HepG2 (cell line): ENCODE results near the gene UTRN. TPM values are rescaled to one million over a fixed set of nuclear protein-coding genes. Genes with fewer than 3 reads are reported as not detected.

Experiments
- CBX2 ChIP-seq, 2 experiments: fragments of 200-600 bp in 1 of 2; sonication (generic); formaldehyde crosslinking in 1 of 2; IDR thresholded peaks; 2 replicates each; pipeline versions ENCODE4 v1.7.0 to v1.8.1; 2018 to 2022; ENCODE audit warnings: low read depth in 2 of 2, low read length in 1 of 2, mild to moderate bottlenecking in 1 of 2, missing genetic modification reagents in 1 of 2
- GATA4 ChIP-seq: sonication (generic); IDR thresholded peaks from 2 replicates; pipeline ENCODE4 v1.6.1; 2016; ENCODE audit warnings: antibody characterized with exemption, low read depth, borderline replicate concordance
- HDAC2 ChIP-seq: sonication (generic); formaldehyde crosslinking; IDR thresholded peaks from 2 replicates; pipeline ENCODE4 v1.4.0; 2020; ENCODE audit warnings: missing genetic modification reagents
- HINFP ChIP-seq: sonication (generic); formaldehyde crosslinking; IDR thresholded peaks from 2 replicates; pipeline ENCODE4 v1.4.0; 2020; ENCODE audit warnings: low read depth, mild to moderate bottlenecking, missing genetic modification reagents
- KDM4B ChIP-seq: sonication (generic); formaldehyde crosslinking; IDR thresholded peaks from 2 replicates; pipeline ENCODE4 v1.4.0; 2020; ENCODE audit warnings: missing genetic modification reagents
- KLF6 ChIP-seq: IDR thresholded peaks from 2 replicates; pipeline ENCODE4 v1.8.0; 2016; ENCODE audit warnings: missing biosample characterization, missing genetic modification reagents
- MAFG ChIP-seq: sonication (generic); formaldehyde crosslinking; IDR thresholded peaks from 2 replicates; pipeline ENCODE4 v1.5.1; 2020; ENCODE audit warnings: mild to moderate bottlenecking, missing genetic modification reagents
- MTERF4 ChIP-seq: sonication (generic); formaldehyde crosslinking; IDR thresholded peaks from 2 replicates; pipeline ENCODE4 v1.8.0; 2023; ENCODE audit warnings: mild to moderate bottlenecking, missing genetic modification reagents
- SATB2 ChIP-seq: sonication (generic); formaldehyde crosslinking; IDR thresholded peaks from 2 replicates; pipeline ENCODE4 v1.5.0; 2020; ENCODE audit warnings: missing genetic modification reagents
- SMC3 ChIP-seq: IDR thresholded peaks from 2 replicates; pipeline ENCODE4 v1.6.1; 2011; ENCODE audit warnings: low read length, improper control_type of control experiment
- SP2 ChIP-seq: sonication (generic); formaldehyde crosslinking; IDR thresholded peaks from 2 replicates; pipeline ENCODE4 v1.5.1; 2020; ENCODE audit warnings: mild to moderate bottlenecking, missing genetic modification reagents
- SPEN ChIP-seq: sonication (generic); formaldehyde crosslinking; IDR thresholded peaks from 2 replicates; pipeline ENCODE4 v1.5.1; 2020; ENCODE audit warnings: low read depth, mild to moderate bottlenecking, missing genetic modification reagents
- TFE3 ChIP-seq: IDR thresholded peaks from 2 replicates; pipeline ENCODE4 v1.6.1; 2016
- ZNF20 ChIP-seq: sonication (generic); formaldehyde crosslinking; IDR thresholded peaks from 2 replicates; pipeline ENCODE4 v1.4.0; 2020; ENCODE audit warnings: mild to moderate bottlenecking, moderate library complexity, missing genetic modification reagents
- ZNF251 ChIP-seq: sonication (generic); formaldehyde crosslinking; IDR thresholded peaks from 2 replicates; pipeline ENCODE4 v1.9.0; 2021; ENCODE audit warnings: mild to moderate bottlenecking, missing genetic modification reagents
- ZNF496 ChIP-seq: sonication (generic); formaldehyde crosslinking; IDR thresholded peaks from 2 replicates; pipeline ENCODE4 v1.8.1; 2023; ENCODE audit warnings: mild to moderate bottlenecking, moderate library complexity, missing genetic modification reagents; ENCODE audit not compliant: insufficient replicate concordance
- ZNF639 ChIP-seq: conservative IDR thresholded peaks from 2 replicates; pipeline ENCODE4 v1.6.1; 2018; ENCODE audit warnings: missing genetic modification reagents
- polyA plus RNA-seq, 8 experiments: library from polyadenylated mRNA; depleted of rRNA in 3 of 8; stranded (reverse) in 7 of 8; unstranded in 1 of 8; fragments of >200 nt; fragmentation: Illumina TruSeq in 4 of 8; extraction: Trizol in 4 of 8; gene quantifications; 2 replicates each; pipeline versions ENCODE4 v1.2.1 to v1.2.3, GENCODE V29; 2011 to 2016; ENCODE audit warnings: low read depth in 4 of 8, missing spikeins in 1 of 8, mixed read lengths in 1 of 8; ENCODE audit not compliant: insufficient read depth in 1 of 8
- total RNA-seq, 5 experiments: library from RNA; depleted of rRNA; stranded (reverse); fragments of >200 nt; fragmentation: Illumina TruSeq; extraction: Trizol; gene quantifications; 2 replicates each; pipeline ENCODE4 v1.2.3, GENCODE V29; 2016; ENCODE audit warnings: low read depth in 1 of 5
- TF ChIP-seq, protein P1 (sequence below): sonication (generic); formaldehyde crosslinking; IDR thresholded peaks from 2 replicates; pipeline ENCODE4 v1.4.0; 2020; ENCODE audit warnings: missing genetic modification reagents
- TF ChIP-seq, protein P2 (sequence below): sonication (generic); formaldehyde crosslinking; IDR thresholded peaks from 2 replicates; pipeline ENCODE4 v1.4.0; 2020; ENCODE audit warnings: missing genetic modification reagents, borderline replicate concordance
- TF ChIP-seq, protein P3 (sequence below): sonication (generic); formaldehyde crosslinking; IDR thresholded peaks from 2 replicates; pipeline ENCODE4 v1.8.0; 2022; ENCODE audit warnings: mild to moderate bottlenecking, missing genetic modification reagents, moderate library complexity

The UTRN gene
- total and polyA plus RNA-seq, 2 of the 13 experiments (the other 11 are each of a cell fraction or from before 2014, with no cell fraction given): 102 to 116 TPM

GRCh38 chr6:144311361-144311760, 26.2 kb downstream of the UTRN start (continued):
- TF ChIP-seq MAFG (CRISPR knock-in tag) (no peak), SP2 (CRISPR knock-in tag) (no peak), ZNF496 (no peak), SMC3 (no peak), ZNF639 (CRISPR knock-in tag) (no peak), SPEN (no peak), ZNF251 (CRISPR knock-in tag) (no peak), HINFP (no peak), MTERF4 (CRISPR knock-in tag) (no peak), KDM4B (CRISPR knock-in tag) (no peak), SATB2 (CRISPR knock-in tag) (no peak), ZNF20 (CRISPR knock-in tag) (no peak), HDAC2 (CRISPR knock-in tag) (0 out of 2 replicates have a peak, but pooled peaks have one; percentile 45), KLF6 (CRISPR knock-in tag) (0 out of 2 replicates have a peak, but pooled peaks have one; percentile 36), TFE3 (no peak), CBX2 (IDR thresholded peaks at IDR 0.05; ENCODE audit: low read depth, low read length) (no peak), CBX2 (CRISPR knock-in tag; IDR thresholded peaks at IDR 0.05; ENCODE audit: low read depth) (no peak), GATA4 (no peak)
- TF ChIP-seq, protein P1, sequence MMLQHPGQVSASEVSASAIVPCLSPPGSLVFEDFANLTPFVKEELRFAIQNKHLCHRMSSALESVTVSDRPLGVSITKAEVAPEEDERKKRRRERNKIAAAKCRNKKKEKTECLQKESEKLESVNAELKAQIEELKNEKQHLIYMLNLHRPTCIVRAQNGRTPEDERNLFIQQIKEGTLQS (CRISPR knock-in tag): no peak
- TF ChIP-seq, protein P2, sequence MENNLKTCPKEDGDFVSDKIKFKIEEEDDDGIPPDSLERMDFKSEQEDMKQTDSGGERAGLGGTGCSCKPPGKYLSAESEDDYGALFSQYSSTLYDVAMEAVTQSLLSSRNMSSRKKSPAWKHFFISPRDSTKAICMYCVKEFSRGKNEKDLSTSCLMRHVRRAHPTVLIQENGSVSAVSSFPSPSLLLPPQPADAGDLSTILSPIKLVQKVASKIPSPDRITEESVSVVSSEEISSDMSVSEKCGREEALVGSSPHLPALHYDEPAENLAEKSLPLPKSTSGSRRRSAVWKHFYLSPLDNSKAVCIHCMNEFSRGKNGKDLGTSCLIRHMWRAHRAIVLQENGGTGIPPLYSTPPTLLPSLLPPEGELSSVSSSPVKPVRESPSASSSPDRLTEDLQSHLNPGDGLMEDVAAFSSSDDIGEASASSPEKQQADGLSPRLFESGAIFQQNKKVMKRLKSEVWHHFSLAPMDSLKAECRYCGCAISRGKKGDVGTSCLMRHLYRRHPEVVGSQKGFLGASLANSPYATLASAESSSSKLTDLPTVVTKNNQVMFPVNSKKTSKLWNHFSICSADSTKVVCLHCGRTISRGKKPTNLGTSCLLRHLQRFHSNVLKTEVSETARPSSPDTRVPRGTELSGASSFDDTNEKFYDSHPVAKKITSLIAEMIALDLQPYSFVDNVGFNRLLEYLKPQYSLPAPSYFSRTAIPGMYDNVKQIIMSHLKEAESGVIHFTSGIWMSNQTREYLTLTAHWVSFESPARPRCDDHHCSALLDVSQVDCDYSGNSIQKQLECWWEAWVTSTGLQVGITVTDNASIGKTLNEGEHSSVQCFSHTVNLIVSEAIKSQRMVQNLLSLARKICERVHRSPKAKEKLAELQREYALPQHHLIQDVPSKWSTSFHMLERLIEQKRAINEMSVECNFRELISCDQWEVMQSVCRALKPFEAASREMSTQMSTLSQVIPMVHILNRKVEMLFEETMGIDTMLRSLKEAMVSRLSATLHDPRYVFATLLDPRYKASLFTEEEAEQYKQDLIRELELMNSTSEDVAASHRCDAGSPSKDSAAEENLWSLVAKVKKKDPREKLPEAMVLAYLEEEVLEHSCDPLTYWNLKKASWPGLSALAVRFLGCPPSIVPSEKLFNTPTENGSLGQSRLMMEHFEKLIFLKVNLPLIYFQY: no peak
- TF ChIP-seq, protein P3, sequence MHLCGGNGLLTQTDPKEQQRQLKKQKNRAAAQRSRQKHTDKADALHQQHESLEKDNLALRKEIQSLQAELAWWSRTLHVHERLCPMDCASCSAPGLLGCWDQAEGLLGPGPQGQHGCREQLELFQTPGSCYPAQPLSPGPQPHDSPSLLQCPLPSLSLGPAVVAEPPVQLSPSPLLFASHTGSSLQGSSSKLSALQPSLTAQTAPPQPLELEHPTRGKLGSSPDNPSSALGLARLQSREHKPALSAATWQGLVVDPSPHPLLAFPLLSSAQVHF (CRISPR knock-in tag): no peak
